Liver (tissue), 3 donors: ENCODE measurements around the gene SOHLH1.

Experiments used
- ATF3 ChIP-seq: IDR thresholded peaks from 2 replicates; pipeline ENCODE4 v1.6.1; 2016; ENCODE audit warnings: antibody characterized with exemption
- CTCF ChIP-seq: fragments of 150-350 bp; IDR thresholded peaks from 2 replicates; pipeline ENCODE4 v1.5.1; 2017; ENCODE audit warnings: improper control_type of control experiment, low read depth, low read length; ENCODE audit not compliant: missing input control
- EGR1 ChIP-seq, 2 donors: IDR thresholded peaks; 2 replicates each; pipeline ENCODE4 v1.6.1; 2016 to 2018; ENCODE audit warnings: antibody characterized with exemption in 2 of 2, low read depth in 2 of 2
- FOXA1 ChIP-seq: IDR thresholded peaks from 2 replicates; pipeline ENCODE4 v1.6.1; 2016; ENCODE audit warnings: antibody characterized with exemption
- GABPA ChIP-seq, 2 donors: IDR thresholded peaks in 1 of 2; conservative IDR thresholded peaks in 1 of 2; 2 replicates each; pipeline ENCODE4 v1.6.1; 2016; ENCODE audit warnings: antibody characterized with exemption in 2 of 2, mild to moderate bottlenecking in 1 of 2, moderate library complexity in 1 of 2
- MAX ChIP-seq: IDR thresholded peaks from 2 replicates; pipeline ENCODE4 v1.6.1; 2016; ENCODE audit warnings: antibody characterized with exemption
- REST ChIP-seq: IDR thresholded peaks from 2 replicates; pipeline ENCODE4 v1.6.1; 2016; ENCODE audit warnings: antibody characterized with exemption, mild to moderate bottlenecking
- RXRA ChIP-seq, 2 donors: IDR thresholded peaks; 2 replicates each; pipeline ENCODE4 v1.6.1; 2017 to 2018; ENCODE audit warnings: antibody characterized with exemption in 2 of 2, mild to moderate bottlenecking in 1 of 2
- YY1 ChIP-seq: IDR thresholded peaks from 2 replicates; pipeline ENCODE4 v1.6.1; 2016; ENCODE audit warnings: antibody characterized with exemption, mild to moderate bottlenecking
- donor health status: healthy.
- donor health status: healthy.

GRCh38 chr9:135673941-135674340 lies 25.3 kb downstream of the SOHLH1 start:
- TF ChIP-seq CTCF (no peak), MAX (no peak), ATF3 (no peak), REST (no peak), GABPA (IDR thresholded peaks at IDR 0.05 in 1 of 2, conservative IDR thresholded peaks at IDR 0.05 in 1 of 2) (no peak), RXRA (IDR thresholded peaks at IDR 0.05) (no peak), YY1 (no peak), FOXA1 (no peak), EGR1 (IDR thresholded peaks at IDR 0.05; ENCODE audit: low read depth in 2 of 2) (no peak)
